AG08395 (cell line): Measurements from ENCODE around the gene ABCA7.

ENCODE experiments used
- DNase-seq: peaks from one replicate; pipeline ENCODE4 v3.0.0; 2012; ENCODE audit warnings: mixed read lengths, low spot score

ABCA7 gene

GRCh38 chr19:1002600-1002999 is 37.3 kb upstream of the ABCA7 start:
- no peak for DNase-seq

GRCh38 chr19:1003283-1003682 is 36.6 kb upstream of the ABCA7 start:
- no peak for DNase-seq

DNA sequence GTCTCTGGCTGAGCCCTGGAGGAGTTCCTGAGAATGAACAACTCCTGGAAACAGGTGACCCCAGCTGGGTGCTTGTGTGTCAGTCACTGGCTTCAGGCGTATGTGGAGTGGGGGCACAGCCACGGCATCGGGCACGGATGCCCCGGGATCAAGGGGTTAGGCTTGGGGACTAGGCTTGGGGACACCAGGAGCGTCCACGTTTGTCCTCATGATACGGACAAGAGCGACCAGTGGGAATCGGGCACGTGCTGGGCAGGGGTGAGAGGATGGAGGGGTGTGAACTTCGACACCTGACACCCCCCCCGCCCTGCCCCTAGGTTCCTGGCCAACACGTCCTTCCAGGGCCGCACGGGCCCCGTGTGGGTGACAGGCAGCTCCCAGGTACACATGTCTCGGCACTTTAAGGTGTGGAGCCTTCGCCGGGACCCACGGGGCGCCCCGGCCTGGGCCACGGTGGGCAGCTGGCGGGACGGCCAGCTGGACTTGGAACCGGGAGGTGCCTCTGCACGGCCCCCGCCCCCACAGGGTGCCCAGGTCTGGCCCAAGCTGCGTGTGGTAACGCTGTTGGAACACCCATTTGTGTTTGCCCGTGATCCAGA is 35.6 kb upstream of the ABCA7 start:
- no peak for DNase-seq

- DNase-seq = no peak
Observed at GRCh38 chr19:1004803-1005664, 34.9 kb upstream of the ABCA7 start.

GRCh38 chr19:1006711-1007398 is 33.1 kb upstream of the ABCA7 start:
- DNase-seq = no peak

DNA sequence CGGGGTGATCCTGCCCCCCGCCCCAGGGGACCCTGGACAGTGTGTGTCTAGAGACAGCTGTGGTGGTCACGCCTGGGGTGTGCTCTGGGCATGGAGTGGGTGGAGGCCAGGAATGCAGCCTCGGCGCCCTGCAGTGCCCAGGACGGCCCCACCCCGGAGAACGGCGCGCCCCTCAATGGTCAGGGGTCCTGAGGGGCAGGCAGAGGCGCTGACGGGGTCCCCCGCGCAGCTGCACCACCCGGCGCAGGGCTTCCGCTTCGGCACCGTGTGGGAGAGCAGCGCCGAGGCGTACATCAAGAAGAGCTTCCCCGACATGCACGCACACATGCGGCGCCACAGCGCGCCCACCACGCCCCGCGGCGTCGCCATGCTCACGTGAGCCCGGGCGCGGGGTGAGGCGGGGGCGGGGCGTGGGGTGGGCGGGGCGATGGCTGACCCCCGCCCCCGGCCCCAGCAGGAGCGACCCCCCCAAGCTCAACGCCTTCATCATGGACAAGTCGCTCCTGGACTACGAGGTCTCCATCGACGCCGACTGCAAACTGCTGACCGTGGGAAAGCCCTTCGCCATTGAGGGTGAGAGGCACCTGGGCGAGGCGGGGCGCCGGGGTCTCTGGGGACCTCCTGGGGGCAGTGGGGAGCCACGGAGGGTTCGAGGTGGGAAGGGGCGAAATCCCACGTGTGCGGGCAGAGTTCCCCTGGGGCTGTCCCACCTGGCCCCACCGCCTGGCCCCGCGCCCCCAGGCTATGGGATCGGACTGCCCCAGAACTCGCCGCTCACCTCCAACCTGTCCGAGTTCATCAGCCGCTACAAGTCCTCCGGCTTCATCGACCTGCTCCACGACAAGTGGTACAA is 32.3 kb upstream of the ABCA7 start:
- DNase-seq = no peak

DNA sequence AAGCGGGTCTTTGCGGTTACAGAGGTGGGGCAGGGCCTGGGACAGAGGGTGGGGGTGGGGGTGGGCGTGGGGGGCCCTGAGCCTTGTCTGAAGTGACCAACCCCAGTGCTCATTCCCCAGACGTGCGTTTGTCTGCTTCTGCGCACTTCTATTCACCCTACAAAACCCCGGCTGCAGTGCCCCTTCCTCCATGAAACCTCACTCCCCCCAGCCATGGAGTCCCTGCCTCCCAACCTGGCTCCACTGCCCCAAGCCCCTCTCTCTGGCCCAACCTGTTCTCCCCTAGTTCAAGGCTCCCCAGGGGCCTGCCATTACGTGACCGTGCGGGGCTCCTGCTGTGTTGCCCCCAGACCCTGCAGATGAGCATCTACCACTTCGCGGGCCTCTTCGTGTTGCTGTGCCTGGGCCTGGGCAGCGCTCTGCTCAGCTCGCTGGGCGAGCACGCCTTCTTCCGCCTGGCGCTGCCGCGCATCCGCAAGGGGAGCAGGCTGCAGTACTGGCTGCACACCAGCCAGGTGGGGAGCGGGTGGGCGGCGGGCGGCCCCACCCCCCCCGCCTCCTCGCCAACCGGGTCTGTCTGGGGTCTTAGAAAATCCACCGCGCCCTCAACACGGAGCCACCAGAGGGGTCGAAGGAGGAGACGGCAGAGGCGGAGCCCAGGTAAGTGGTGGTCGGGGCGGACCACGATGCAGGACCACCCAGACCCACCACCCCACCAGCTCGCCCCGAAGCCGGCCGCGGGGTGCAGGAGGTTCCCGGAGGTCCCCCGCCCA is 31.5 kb upstream of the ABCA7 start:
- DNase-seq = no peak

DNA sequence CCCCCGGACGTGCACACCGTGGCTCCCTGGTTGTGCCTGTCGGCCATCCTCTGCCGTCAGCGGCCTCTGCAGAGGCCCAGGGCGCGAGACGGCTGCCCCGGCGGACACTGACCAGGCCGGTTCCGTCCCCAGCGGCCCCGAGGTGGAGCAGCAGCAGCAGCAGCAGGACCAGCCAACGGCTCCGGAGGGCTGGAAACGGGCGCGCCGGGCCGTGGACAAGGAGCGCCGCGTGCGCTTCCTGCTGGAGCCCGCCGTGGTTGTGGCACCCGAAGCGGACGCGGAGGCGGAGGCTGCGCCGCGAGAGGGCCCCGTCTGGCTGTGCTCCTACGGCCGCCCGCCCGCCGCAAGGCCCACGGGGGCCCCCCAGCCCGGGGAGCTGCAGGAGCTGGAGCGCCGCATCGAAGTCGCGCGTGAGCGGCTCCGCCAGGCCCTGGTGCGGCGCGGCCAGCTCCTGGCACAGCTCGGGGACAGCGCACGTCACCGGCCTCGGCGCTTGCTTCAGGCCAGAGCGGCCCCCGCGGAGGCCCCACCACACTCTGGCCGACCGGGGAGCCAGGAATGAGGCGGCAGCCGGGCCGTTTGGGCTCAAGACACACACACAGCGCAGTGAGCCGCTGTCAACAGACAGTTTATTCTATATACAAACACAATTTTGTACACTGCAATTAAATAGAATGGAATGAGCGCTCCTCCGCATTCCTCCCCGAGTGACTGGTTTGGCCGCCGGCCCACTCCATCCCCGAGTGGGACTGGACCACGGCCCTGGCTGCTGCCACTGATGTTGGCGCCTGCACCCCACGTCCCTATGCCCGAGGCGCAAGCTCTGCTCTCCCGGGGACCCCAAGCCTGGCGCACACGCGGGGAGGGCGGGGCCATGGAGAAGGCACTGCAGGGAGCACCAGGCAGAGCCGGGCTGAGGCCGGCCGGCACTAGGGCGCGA is 30.6 kb upstream of the ABCA7 start:
- DNase-seq = no peak

- no peak for DNase-seq
Observed at GRCh38 chr19:1009981-1010538, 29.8 kb upstream of the ABCA7 start.

DNA sequence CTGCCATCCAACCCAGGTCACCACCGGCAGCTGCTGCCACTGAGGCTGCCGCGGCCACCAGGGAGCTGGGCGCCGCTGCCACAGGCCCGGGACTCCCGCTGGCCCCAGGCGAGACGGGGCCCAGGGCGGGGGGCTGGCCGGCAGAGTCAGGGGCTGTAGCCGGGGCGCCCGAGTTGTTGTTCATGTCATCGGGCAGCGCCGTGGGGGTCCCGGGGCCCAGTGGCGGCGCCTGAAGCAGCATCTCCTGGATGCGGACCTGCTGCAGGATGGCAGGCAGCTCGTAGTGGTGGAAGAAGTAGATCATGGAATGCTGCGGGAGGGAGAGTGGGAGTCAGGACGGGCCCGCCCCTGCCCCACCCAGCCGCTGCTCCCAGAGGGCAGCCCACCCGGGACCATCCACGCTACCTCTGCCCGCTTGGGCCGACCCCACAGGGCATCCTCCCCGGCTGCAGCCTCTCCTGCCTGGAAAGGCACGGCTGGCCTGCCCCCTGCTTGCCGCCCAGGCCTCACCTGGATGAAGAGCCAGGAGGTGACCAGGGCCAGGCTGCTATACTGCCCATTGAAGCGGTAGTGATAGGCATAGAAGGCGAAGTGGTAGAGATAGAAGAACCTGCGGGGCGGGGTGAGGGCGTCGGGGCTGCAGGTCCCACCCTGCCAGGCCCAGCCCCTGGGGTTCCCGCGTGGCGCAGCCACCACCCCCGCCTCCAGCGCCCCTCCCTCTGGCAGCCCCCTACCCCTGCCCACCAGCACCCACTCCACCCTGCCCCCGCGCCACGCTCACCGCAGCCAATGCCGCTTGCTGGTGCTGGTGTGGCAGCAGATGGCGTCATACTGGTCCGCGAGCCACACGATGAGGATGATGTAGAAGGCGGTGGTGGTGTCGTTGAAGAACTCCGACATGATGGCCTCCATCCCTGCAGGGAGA is 29.1 kb upstream of the ABCA7 start:
- DNase-seq = no peak

- DNase-seq = no peak
Observed at GRCh38 chr19:1011831-1012333, 28.0 kb upstream of the ABCA7 start.

DNA sequence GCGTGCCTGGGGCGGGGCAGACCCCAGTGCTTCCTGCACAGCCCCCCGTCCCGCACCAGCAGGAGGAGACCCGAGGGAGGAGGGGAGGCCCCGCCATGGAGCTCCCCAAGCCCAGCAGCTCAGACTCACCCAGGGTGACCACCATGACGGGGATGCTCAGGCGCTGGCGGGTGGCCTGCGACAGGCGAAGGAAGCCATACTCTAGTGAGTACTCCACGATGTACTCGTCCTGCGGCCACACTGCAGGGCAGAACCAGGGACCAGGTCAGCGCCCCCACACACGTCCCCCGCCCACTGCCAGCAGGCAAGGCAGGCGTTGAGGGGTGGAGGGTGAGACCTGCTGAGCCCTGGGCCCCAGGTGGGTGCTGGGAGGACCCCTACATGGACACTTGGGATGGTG is 27.6 kb upstream of the ABCA7 start:
- DNase-seq = no peak

DNA sequence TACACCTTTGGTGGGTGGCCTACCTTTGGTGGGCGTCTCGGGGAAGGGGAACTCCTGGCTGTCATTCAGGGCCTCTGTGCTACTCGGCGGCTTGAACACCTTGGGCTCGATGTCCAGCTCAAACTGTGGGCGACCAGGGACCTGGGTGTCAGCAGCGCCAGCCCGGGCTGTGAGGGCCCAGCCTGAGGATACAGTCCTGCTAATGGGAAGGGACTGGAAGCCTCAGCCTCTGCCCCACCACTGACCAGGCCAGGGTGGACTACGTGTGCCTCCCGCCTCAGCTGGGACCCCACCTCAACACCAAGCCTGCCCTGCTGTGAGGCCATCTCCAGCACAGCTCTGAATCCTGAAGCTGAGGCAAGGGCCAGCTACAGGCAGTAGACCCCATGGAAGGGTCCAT is 26.7 kb upstream of the ABCA7 start:
- DNase-seq = no peak

DNA sequence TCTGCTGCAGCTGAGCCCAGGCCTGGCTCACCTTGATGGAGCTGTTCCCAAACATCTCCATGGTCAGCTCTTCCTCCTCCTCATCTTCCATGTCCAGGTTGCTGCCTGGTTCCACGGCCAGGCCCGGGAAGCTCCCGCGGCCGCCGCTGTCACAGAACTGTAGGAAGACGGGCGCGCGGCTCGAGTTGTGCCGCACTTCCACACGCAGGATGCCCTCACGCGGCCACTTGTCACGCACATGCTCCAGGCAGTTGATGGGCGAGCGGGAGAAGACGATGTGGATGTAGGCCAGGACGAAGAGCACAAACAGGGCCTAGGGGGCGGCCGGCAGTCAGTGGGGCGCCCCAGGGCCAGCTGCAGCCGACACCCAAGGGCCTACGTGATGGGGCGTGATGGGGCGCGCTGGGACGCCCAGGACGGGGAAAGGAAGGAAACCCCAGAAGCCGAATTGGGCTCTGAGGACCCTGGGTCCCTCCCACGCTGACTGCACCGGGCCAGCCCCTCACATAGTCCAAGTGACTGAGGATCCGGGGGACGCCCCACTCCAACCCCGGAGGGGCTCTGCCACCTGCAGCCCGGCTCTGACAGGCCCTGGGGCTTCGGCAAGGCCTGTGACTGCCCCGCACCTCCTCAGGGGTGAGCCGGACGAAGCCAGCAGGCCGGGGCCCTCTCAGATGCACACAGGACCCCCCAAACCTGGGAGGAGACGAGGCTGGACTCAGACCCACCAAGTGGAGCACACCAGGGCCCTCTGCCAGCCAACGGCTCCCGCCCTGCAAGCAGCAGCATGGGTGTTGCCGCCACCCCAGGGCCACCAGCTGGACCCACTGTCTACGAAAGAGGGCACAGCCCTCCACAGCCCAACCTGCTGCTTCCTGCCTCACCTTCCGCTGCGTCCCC is 25.5 kb upstream of the ABCA7 start:
- DNase-seq = no peak

GRCh38 chr19:1015061-1015781 is 24.7 kb upstream of the ABCA7 start:
- DNase-seq = no peak

DNA sequence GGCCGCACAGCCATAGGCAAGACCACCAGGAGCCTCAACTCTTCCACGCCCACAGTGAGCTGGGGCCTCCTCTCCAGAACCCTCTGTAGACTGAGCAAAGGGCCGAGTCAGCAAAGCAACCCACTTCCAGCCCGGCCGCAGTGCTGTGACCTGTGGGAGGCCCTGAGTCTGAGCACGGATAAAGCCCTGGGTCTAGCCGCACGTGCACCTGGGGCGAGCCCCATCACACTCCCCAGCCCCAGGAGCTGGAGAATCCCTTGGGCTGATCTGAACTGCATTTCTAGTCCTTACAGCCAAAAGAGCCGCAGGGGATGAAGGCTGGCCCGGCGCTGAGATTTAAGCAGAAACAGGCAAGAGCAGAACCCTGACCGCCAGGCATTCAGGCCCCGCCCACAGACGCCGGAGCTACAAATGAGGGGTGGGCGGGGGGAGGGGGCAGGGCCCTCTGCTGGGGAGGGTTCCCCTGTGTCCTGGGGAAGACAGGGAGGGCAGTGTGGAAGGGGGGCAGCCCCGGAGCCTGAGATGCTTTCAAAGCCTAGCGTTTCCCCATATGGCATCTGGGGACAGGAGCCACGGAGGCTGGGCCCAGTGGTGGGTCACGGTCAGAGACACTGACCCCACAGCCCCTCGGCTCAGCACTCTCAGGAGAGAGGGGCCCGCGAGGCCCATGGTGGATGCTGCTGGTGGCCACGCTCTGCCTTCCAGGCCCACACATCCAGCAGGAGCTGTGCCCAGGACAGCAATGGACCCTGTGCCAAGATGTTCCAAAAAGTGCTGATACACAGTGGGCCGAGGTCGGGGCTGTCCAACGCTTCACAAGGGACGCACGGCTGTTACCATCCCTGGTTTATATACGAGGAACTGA is 23.9 kb upstream of the ABCA7 start:
- no peak for DNase-seq
